HepG2 (cell line): ENCODE data around the gene MICAL1. TPM values are rescaled to one million over a fixed set of nuclear protein-coding genes. Genes with fewer than 3 reads are reported as not detected.

Experiments used
- ATAC-seq: fragments of 200-7000 bp; cut with Tn5 transposase; 3 replicates; pipeline ENCODE4 v1.9.1; 2020; ENCODE audit warnings: mild to moderate bottlenecking, moderate library complexity
- BruUV-seq: library from RNA; stranded (reverse); fragments of 400-500 nt; replicated peaks from 2 replicates; lab custom pipeline; 2021; lab: Mats Ljungman, UMichigan
- CTCF ChIA-PET: fragments of 300-600 bp; formaldehyde crosslinking; extraction: SDS; loops from one replicate; lab custom pipeline; 2021; ENCODE audit warnings: low total read pairs, inconsistent platforms, low intra/inter-chr PET ratio; lab: Yijun Ruan, JAX
- POLR2A ChIA-PET: fragments of 350-600 bp; sonication (Branson Sonifier 250); formaldehyde crosslinking; loops from one replicate; lab custom pipeline; 2020; ENCODE audit warnings: antibody characterized with exemption, inconsistent platforms; lab: Yijun Ruan, JAX
- DNase-seq: peaks from one replicate; pipeline ENCODE4 v3.0.0-alpha.2; 2015; ENCODE audit warnings: low spot score
- FAIRE-seq: peaks from 3 replicates; lab custom pipeline; 2011; peaks lifted over from hg19 to GRCh38; lab: Jason Lieb, UNC
- H2AFZ ChIP-seq: one replicate; pipeline ENCODE4 v1.6.1; 2011; ENCODE audit warnings: low read length, inconsistent platforms
- H3K27ac ChIP-seq: fragments of 300-600 bp; 3 replicates; pipeline ENCODE4 v1.8.0; 2011; ENCODE audit warnings: mixed run types, mild to moderate bottlenecking, mixed read lengths, low read length, inconsistent platforms; ENCODE audit not compliant: insufficient read depth; ENCODE audit errors: extremely low read length
- H3K27me3 ChIP-seq, 2 experiments: fragments of 200-600 bp in 1 of 2; 2 replicates in 1 of 2; 3 replicates in 1 of 2; pipeline versions ENCODE4 v1.6.0 to v1.8.0; 2011; ENCODE audit warnings: low read length in 2 of 2, mild to moderate bottlenecking in 2 of 2, moderate library complexity in 2 of 2, inconsistent platforms in 1 of 2; ENCODE audit not compliant: insufficient read depth in 2 of 2, control insufficient read depth in 1 of 2
- H3K36me3 ChIP-seq, 2 experiments: fragments of 200-600 bp in 1 of 2; replicated peaks in 1 of 2; 2 replicates in 1 of 2; 3 replicates in 1 of 2; pipeline versions ENCODE4 v1.5.1 to v1.8.0; 2011; ENCODE audit warnings: low read length in 2 of 2, inconsistent platforms in 1 of 2; ENCODE audit not compliant: insufficient read depth in 2 of 2, control insufficient read depth in 1 of 2
- H3K4me1 ChIP-seq: 2 replicates; pipeline ENCODE4 v1.5.1; 2012; ENCODE audit warnings: low read length, inconsistent platforms; ENCODE audit not compliant: insufficient read depth
- H3K4me2 ChIP-seq: 2 replicates; pipeline ENCODE4 v1.6.0; 2011; ENCODE audit warnings: low read depth, low read length, inconsistent platforms
- H3K4me3 ChIP-seq, 3 experiments: fragments of 200-600 bp in 1 of 3; sonication (generic), shearing (Covaris generic) in 1 of 3; replicated peaks in 1 of 3; 2 replicates each; pipeline ENCODE4 v1.5.1; 2011 to 2016; ENCODE audit warnings: low read length in 3 of 3, inconsistent platforms in 2 of 3, low read depth in 2 of 3, mild to moderate bottlenecking in 2 of 3, control low read depth in 1 of 3, mixed read lengths in 1 of 3; ENCODE audit not compliant: insufficient read depth in 1 of 3
- H3K79me2 ChIP-seq: one replicate; pipeline ENCODE4 v1.6.1; 2011; ENCODE audit warnings: low read length, inconsistent platforms; ENCODE audit not compliant: insufficient read depth
- H3K9ac ChIP-seq: 2 replicates; pipeline ENCODE4 v1.6.0; 2011; ENCODE audit warnings: mild to moderate bottlenecking, low read depth, low read length, inconsistent platforms; ENCODE audit not compliant: insufficient read depth
- H3K9me3 ChIP-seq: 2 replicates; pipeline ENCODE4 v1.5.1; 2012; ENCODE audit warnings: mild to moderate bottlenecking, low read length
- H4K20me1 ChIP-seq: 2 replicates; pipeline ENCODE4 v1.6.0; 2011; ENCODE audit warnings: inconsistent platforms, mild to moderate bottlenecking, low read length, moderate library complexity; ENCODE audit not compliant: insufficient read depth
- ATF6 ChIP-seq: sonication (generic); formaldehyde crosslinking; conservative IDR thresholded peaks from 2 replicates; pipeline ENCODE4 v1.4.0; 2020; ENCODE audit warnings: missing genetic modification reagents
- BRCA1 ChIP-seq: sonication (generic); formaldehyde crosslinking; IDR thresholded peaks from 2 replicates; pipeline ENCODE4 v1.4.0; 2020; ENCODE audit warnings: missing genetic modification reagents
- CEBPB ChIP-seq: IDR thresholded peaks from 2 replicates; pipeline ENCODE4 v1.6.1; 2011; ENCODE audit warnings: low read depth, low read length, improper control_type of control experiment, borderline replicate concordance
- GATAD1 ChIP-seq: IDR thresholded peaks from 2 replicates; pipeline ENCODE4 v1.6.1; 2016; ENCODE audit warnings: missing genetic modification reagents, missing compliant biosample characterization
- GATAD2A ChIP-seq: IDR thresholded peaks from 2 replicates; pipeline ENCODE4 v1.6.1; 2016
- KAT8 ChIP-seq: IDR thresholded peaks from 2 replicates; pipeline ENCODE4 v1.6.1; 2016; ENCODE audit warnings: missing genetic modification reagents, missing compliant biosample characterization
- NPAS2 ChIP-seq: sonication (generic); formaldehyde crosslinking; IDR thresholded peaks from 2 replicates; pipeline ENCODE4 v1.8.0; 2022; ENCODE audit warnings: mild to moderate bottlenecking, missing genetic modification reagents, borderline replicate concordance
- PHF21A ChIP-seq: sonication (generic); formaldehyde crosslinking; IDR thresholded peaks from 2 replicates; pipeline ENCODE4 v1.5.0; 2020; ENCODE audit warnings: mild to moderate bottlenecking, missing genetic modification reagents
- PITX1 ChIP-seq: sonication (generic); formaldehyde crosslinking; IDR thresholded peaks from 2 replicates; pipeline ENCODE4 v1.5.1; 2020; ENCODE audit warnings: mild to moderate bottlenecking, missing genetic modification reagents
- SPEN ChIP-seq: sonication (generic); formaldehyde crosslinking; IDR thresholded peaks from 2 replicates; pipeline ENCODE4 v1.5.1; 2020; ENCODE audit warnings: low read depth, mild to moderate bottlenecking, missing genetic modification reagents
- TERF1 ChIP-seq: sonication (generic); formaldehyde crosslinking; IDR thresholded peaks from 2 replicates; pipeline ENCODE4 v1.8.0; 2022; ENCODE audit warnings: mild to moderate bottlenecking, missing genetic modification reagents, moderate library complexity
- ZBTB21 ChIP-seq: sonication (generic); formaldehyde crosslinking; IDR thresholded peaks from 2 replicates; pipeline ENCODE4 v1.4.0; 2020; ENCODE audit warnings: missing genetic modification reagents
- ZNF17 ChIP-seq: sonication (generic); formaldehyde crosslinking; IDR thresholded peaks from 2 replicates; pipeline ENCODE4 v1.5.0; 2020; ENCODE audit warnings: mild to moderate bottlenecking, missing genetic modification reagents
- ZNF7 ChIP-seq: IDR thresholded peaks from 2 replicates; pipeline ENCODE4 v1.6.1; 2016; ENCODE audit warnings: missing biosample characterization, missing genetic modification reagents
- WGBS: methylation state at CpG from one replicate; pipeline ENCODE4 v1.1.6; 2017; ENCODE audit warnings: low lambda C conversion rate; 5-methylcytosine and 5-hydroxymethylcytosine counted together
- in situ Hi-C: cut with HindIII; loops from 2 replicates; pipeline ENCODE4 v1.10.0; 2017; ENCODE audit warnings: low pct_unique_long_range_greater_than_20kb; ENCODE audit not compliant: extremely low pct_ligation_motif_present
- intact Hi-C: fragments of 100-400 bp; cut with micrococcal nuclease; formaldehyde crosslinking; loops from one replicate; pipeline ENCODE4 v1.10.0; 2022; ENCODE audit not compliant: unreplicated experiment
- polyA plus RNA-seq, 8 experiments: library from polyadenylated mRNA; depleted of rRNA in 3 of 8; stranded (reverse) in 7 of 8; unstranded in 1 of 8; fragments of >200 nt; fragmentation: Illumina TruSeq in 4 of 8; extraction: Trizol in 4 of 8; gene quantifications; 2 replicates each; pipeline versions ENCODE4 v1.2.1 to v1.2.3, GENCODE V29; 2011 to 2016; ENCODE audit warnings: low read depth in 4 of 8, missing spikeins in 1 of 8, mixed read lengths in 1 of 8; ENCODE audit not compliant: insufficient read depth in 1 of 8
- total RNA-seq, 5 experiments: library from RNA; depleted of rRNA; stranded (reverse); fragments of >200 nt; fragmentation: Illumina TruSeq; extraction: Trizol; gene quantifications; 2 replicates each; pipeline ENCODE4 v1.2.3, GENCODE V29; 2016; ENCODE audit warnings: low read depth in 1 of 5

MICAL1 gene
- total and polyA plus RNA-seq, 2 of the 13 experiments (the other 11 are each of a cell fraction or from before 2014, with no cell fraction given): 6.9 to 39.0 TPM

GRCh38 chr6:109503327-109504224 lies 48.0 kb upstream of the MICAL1 start:
- H3K79me2 ChIP-seq: no peaks in the 10 kb centered on the region
- no peak overlapping the region for H3K4me3 ChIP-seq
- H3K36me3 ChIP-seq: no peaks in the 10 kb centered on the region
- peak; percentile 28; the same call in 1 of the 2 replicates for TF ChIP-seq CEBPB
- TF ChIP-seq PHF21A (CRISPR knock-in tag): no peak
- no peak for TF ChIP-seq ZNF17 (CRISPR knock-in tag)
- TF ChIP-seq, all 625 proteins: peak for 1
- DNase-seq: no peak
- no peaks in the 10 kb centered on the region for H4K20me1 ChIP-seq
- H3K4me2 ChIP-seq: no peak overlapping the region; the same call in 1 of the 2 replicates
- ChIA-PET CTCF (no interaction called here), POLR2A (no interaction called here)
- intact Hi-C loops: no loop called here
- H3K27me3 ChIP-seq: peaks cover 0 to 39% of the 10 kb centered on the region in 2 experiments; a peak in 4 of 5 replicates
- peaks cover 8% of the 10 kb centered on the region; the same call in 1 of the 2 replicates for H3K4me1 ChIP-seq
- no peaks in the 10 kb centered on the region for H3K9me3 ChIP-seq
- no peak for FAIRE-seq
- H3K9ac ChIP-seq: no peak overlapping the region
- in situ Hi-C loops: no loop called here
- 11% methylated on average over 9 of the region's 10 CpGs for WGBS
- H2AFZ ChIP-seq: no peak overlapping the region
- H3K27ac ChIP-seq: no peak overlapping the region
- BruUV-seq: no TSS peak
- ATAC-seq: peak; percentile 68; the same call in 2 of the 3 replicates

- Histone ChIP-seq H4K20me1 (no peaks in the 10 kb centered on the region), H3K4me3 (no peak overlapping the region), H3K36me3 (no peaks in the 10 kb centered on the region), H3K9ac (no peak overlapping the region), H2AFZ (no peak overlapping the region), H3K27ac (no peak overlapping the region), H3K9me3 (no peaks in the 10 kb centered on the region), H3K4me2 (no peak overlapping the region), H3K79me2 (no peaks in the 10 kb centered on the region), H3K4me1 (peaks cover 13% of the 10 kb centered on the region; the same call in 1 of the 2 replicates), H3K27me3 (peaks cover 0 to 31% of the 10 kb centered on the region in 2 experiments; a peak in 3 of 5 replicates)
- in situ Hi-C loops: no loop called here
- ATAC-seq: no peak
- BruUV-seq: no TSS peak
- intact Hi-C loops: no loop called here
- ChIA-PET CTCF (no interaction called here), POLR2A (no interaction called here)
- no peak for FAIRE-seq
- 37% methylated on average over 2 of the region's 2 CpGs for WGBS
- no peak for DNase-seq
- TF ChIP-seq GATAD1 (CRISPR knock-in tag) (no peak), CEBPB (no peak), ATF6 (no peak), GATAD2A (CRISPR knock-in tag) (no peak), ZBTB21 (CRISPR knock-in tag) (no peak), ZNF7 (CRISPR knock-in tag) (no peak), TERF1 (no peak), BRCA1 (CRISPR knock-in tag) (no peak), SPEN (CRISPR knock-in tag) (no peak), NPAS2 (CRISPR knock-in tag) (no peak), KAT8 (no peak), PITX1 (CRISPR knock-in tag) (no peak)
These were observed 43.4 kb upstream of the MICAL1 start for GRCh38 chr6:109498936-109499335.
